Activated CD8-positive, alpha-beta T cell treated with anti-CD3 and anti-CD28 coated beads for 36 hours (primary cell): ENCODE data around the gene RABEPK. TPM values are rescaled to one million over a fixed set of nuclear protein-coding genes. Genes with fewer than 3 reads are reported as not detected.

Experiments used
- ATAC-seq: fragments of 200-7000 bp; cut with Tn5 transposase; one replicate; pipeline ENCODE4 v1.10.0; 2021; ENCODE audit warnings: mild to moderate bottlenecking, moderate library complexity
- CTCF ChIA-PET: fragments of 350-600 bp; sonication (Branson Sonifier 250); formaldehyde crosslinking; loops from one replicate; lab custom pipeline; 2021; ENCODE audit warnings: antibody characterized with exemption; lab: Charles Lee
- POLR2A ChIA-PET: fragments of 350-600 bp; sonication (Branson Sonifier 250); formaldehyde crosslinking; loops from one replicate; lab custom pipeline; 2021; ENCODE audit warnings: antibody characterized with exemption; lab: Charles Lee
- DNase-seq: peaks from one replicate; pipeline ENCODE4 v3.0.0-alpha.2; 2020
- H3K27ac Mint-ChIP-seq: one replicate; pipeline ENCODE4 v1.8.0; 2021; ENCODE audit warnings: mild to moderate bottlenecking, mixed read lengths
- H3K27me3 Mint-ChIP-seq: one replicate; pipeline ENCODE4 v1.8.0; 2021; ENCODE audit warnings: mixed read lengths
- H3K36me3 Mint-ChIP-seq: one replicate; pipeline ENCODE4 v1.8.0; 2021; ENCODE audit warnings: low read depth, mixed read lengths
- H3K4me1 Mint-ChIP-seq: one replicate; pipeline ENCODE4 v1.8.0; 2021; ENCODE audit warnings: low read depth, mixed read lengths
- H3K4me3 Mint-ChIP-seq: one replicate; pipeline ENCODE4 v1.8.0; 2021; ENCODE audit warnings: mild to moderate bottlenecking, moderate library complexity, mixed read lengths
- H3K9me3 Mint-ChIP-seq: one replicate; pipeline ENCODE4 v1.8.0; 2021; ENCODE audit warnings: mixed read lengths
- intact Hi-C: fragments of 100-400 bp; cut with micrococcal nuclease; formaldehyde crosslinking; loops from one replicate; pipeline ENCODE4 v1.10.0; 2022
- total RNA-seq, 2 experiments: library from RNA; stranded (reverse); gene quantifications; one replicate each; pipeline ENCODE4 v1.2.3, GENCODE V29; 2021
- TF ChIP-seq, protein P1 (sequence below): fragments of 200-600 bp; IDR thresholded peaks from one replicate; pipeline ENCODE4 v1.8.0; 2022; ENCODE audit warnings: antibody characterized with exemption, mild to moderate bottlenecking

Gene RABEPK
- total RNA-seq, 2 experiments from 2014 or later: 30.0 to 30.4 TPM

DNA sequence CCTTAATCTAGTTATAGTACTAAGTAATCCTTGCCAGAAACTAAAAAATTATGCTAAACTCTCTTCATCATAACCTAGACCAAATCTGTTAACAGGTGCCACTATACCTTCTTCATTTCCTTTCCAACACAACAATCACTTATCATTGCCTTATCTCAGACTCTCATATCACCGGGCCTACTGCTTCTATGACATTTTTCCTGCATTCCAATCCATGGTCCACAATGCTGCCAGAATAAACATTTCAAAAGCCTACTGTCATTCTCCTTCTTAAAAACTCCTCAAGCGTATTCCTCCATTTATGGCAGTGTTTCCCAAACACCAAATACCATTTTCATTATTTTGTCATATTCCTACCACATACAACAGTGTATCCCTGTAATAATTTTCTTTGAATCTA is 17.3 kb upstream of the RABEPK start:
- TF ChIP-seq, protein P1, sequence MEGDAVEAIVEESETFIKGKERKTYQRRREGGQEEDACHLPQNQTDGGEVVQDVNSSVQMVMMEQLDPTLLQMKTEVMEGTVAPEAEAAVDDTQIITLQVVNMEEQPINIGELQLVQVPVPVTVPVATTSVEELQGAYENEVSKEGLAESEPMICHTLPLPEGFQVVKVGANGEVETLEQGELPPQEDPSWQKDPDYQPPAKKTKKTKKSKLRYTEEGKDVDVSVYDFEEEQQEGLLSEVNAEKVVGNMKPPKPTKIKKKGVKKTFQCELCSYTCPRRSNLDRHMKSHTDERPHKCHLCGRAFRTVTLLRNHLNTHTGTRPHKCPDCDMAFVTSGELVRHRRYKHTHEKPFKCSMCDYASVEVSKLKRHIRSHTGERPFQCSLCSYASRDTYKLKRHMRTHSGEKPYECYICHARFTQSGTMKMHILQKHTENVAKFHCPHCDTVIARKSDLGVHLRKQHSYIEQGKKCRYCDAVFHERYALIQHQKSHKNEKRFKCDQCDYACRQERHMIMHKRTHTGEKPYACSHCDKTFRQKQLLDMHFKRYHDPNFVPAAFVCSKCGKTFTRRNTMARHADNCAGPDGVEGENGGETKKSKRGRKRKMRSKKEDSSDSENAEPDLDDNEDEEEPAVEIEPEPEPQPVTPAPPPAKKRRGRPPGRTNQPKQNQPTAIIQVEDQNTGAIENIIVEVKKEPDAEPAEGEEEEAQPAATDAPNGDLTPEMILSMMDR: no peak
- Mint-ChIP-seq H3K27me3 (no peaks in the 10 kb centered on the region), H3K27ac (peak overlapping the region; percentile 6), H3K9me3 (peaks cover 5% of the 10 kb centered on the region), H3K4me3 (no peak overlapping the region), H3K4me1 (peaks cover 64% of the 10 kb centered on the region), H3K36me3 (peaks cover 35% of the 10 kb centered on the region)
- ChIA-PET CTCF (no interaction called here), POLR2A (no interaction called here)
- DNase-seq: no peak
- no peak for ATAC-seq
- intact Hi-C loops: no loop called here

DNA sequence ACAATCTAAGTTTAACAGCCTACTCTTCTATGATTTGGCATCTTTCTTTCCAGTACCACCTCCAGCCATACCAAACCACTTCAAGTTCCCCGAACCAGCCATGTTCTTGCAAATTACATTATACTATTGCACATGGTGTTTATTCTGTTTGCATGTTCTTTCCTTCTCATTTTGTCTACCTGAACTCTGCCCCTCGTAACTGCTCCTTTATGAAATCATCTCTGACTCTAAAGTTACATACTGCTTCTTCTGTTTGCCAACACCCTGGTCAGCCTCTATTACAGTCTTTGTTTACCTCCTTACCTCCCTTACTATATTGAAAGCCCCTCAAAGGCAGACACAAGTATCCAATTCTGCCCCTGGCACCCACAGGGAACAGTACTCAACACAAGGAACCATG is 16.8 kb upstream of the RABEPK start:
- TF ChIP-seq, protein P1: no peak
- Mint-ChIP-seq H3K27ac (no peak overlapping the region), H3K9me3 (peaks cover 5% of the 10 kb centered on the region), H3K4me3 (no peak overlapping the region), H3K4me1 (peaks cover 61% of the 10 kb centered on the region), H3K27me3 (no peaks in the 10 kb centered on the region), H3K36me3 (peaks cover 32% of the 10 kb centered on the region)
- ChIA-PET POLR2A (no interaction called here), CTCF (no interaction called here)
- no peak for ATAC-seq
- intact Hi-C loops: no loop called here
- DNase-seq: no peak

DNA sequence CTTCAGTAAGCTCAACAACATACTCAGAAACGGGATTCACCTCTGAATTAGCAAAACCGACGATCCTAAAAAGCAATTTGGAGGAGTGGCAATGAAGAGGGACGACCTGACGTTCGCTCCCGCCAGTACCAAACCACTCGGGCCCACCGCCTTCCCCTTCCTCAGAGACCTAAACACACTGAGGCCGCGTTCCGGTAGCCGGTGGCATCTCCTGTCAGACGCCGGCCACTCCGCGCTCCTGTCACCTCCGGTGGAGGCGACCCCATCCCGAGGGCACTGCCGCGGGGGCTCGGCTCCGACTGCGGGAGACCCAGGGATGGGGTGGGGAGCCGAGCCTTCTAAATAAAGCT is 11.4 kb upstream of the RABEPK start:
- Mint-ChIP-seq H3K4me1 (peaks cover 47% of the 10 kb centered on the region), H3K4me3 (peak overlapping the region; percentile 98), H3K27me3 (no peaks in the 10 kb centered on the region), H3K9me3 (no peaks in the 10 kb centered on the region), H3K27ac (peak overlapping the region; percentile 98), H3K36me3 (peaks cover 9% of the 10 kb centered on the region)
- CTCF ChIA-PET: interaction anchor here (1.0 kb wide), 1 partner anchor 46 kb away, joined by 3 read pairs; the partner anchor contains the start of gene SCAI
- intact Hi-C loops: no loop called here
- ATAC-seq (no peak), DNase-seq (peak; percentile 60)
- POLR2A ChIA-PET: interaction anchor here (1.2 to 1.9 kb wide), 4 partner anchors 10 to 97 kb away, joined by 3 to 6 read pairs (median 5); no protein-coding TSS in a partner anchor
- TF ChIP-seq, protein P1: no peak

DNA sequence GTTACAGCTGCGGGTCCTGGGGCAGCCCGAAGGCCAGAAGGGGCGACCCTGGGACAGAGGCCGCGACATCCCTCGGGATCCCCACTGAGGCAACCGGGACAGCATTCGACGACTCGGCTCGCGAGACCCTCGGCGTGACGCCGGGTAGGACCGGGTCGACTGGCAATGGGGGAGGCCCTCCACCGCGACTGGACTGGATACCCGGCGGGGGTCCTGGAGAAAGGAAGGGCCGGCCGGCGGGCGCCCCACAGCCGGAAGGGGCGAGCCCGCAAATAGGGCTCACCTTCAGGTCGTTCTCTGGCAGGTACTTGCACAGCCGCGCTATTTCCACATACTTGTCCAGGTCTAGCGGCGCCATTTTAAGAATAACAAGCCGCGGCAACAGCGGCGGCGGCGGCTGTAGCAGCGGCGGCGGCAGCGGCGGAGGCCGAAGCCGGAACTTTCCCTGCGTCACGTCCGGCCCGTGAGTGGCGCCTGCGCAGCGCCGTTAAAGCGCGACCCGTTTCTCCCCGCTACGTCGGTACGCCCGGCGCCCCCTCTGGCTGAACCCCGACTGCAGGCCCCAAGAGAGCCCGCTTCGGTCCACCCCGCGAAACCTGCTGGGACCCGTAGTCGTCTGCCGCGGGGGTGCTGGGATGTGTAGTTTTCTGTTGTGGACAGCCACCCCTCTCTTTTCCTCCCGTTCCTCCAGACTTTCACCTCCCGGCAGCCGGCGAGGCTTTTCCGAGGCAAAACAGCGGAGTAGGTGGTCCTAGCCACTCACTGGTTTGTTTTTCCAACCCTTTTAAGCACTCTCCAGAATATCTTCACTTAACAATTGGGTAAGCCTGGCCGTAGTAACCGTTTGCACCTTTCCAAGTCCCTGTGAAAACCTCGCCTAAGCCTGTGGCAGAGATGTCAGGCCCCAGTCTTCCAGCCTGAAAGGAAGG is 10.7 kb upstream of the RABEPK start, which contains the start of gene PPP6C:
Gene PPP6C, minus strand, starts transcription at position 443 of the 929 bp plus-strand sequence. Its CDS starts 85 bp downstream, at position 358.
- CTCF ChIA-PET: interaction anchor here (0.9 to 1.9 kb wide), 5 partner anchors 10 to 53 kb away, joined by 3 to 6 read pairs (median 3); partner anchors contain the start of genes HSPA5, RABEPK and SCAI
- DNase-seq (peak; percentile 99), ATAC-seq (peak; percentile 96)
- peak within 1 kb of the TSS; percentile 98 for H3K4me3 Mint-ChIP-seq
- intact Hi-C loops: no loop called here
- no peaks in the 10 kb centered on the region for H3K9me3 Mint-ChIP-seq
- H3K27ac Mint-ChIP-seq: peak within 1 kb of the TSS; percentile 98
- no peaks in the 10 kb centered on the region for H3K27me3 Mint-ChIP-seq
- POLR2A ChIA-PET: interaction anchor here (1.0 to 2.3 kb wide), 10 partner anchors 9 to 328 kb away, joined by 3 to 18 read pairs (median 5); partner anchors contain the start of genes ARPC5L, HSPA5, RABEPK and RPL35
- peaks cover 9% of the 10 kb centered on the region for H3K36me3 Mint-ChIP-seq
- TF ChIP-seq, protein P1: peak; percentile 75
- peaks cover 54% of the 10 kb centered on the region for H3K4me1 Mint-ChIP-seq
